KMS-11 (cell line): ENCODE measurements around the gene SOX18.

ENCODE experiments used
- H2AFZ ChIP-seq: fragments of 200-600 bp; sonication (generic); 2 replicates; pipeline ENCODE4 v1.6.1; 2016; ENCODE audit warnings: antibody characterized with exemption, mixed run types, low read depth
- H3K27ac ChIP-seq: fragments of 200-600 bp; sonication (generic); 2 replicates; pipeline ENCODE4 v1.6.1; 2016; ENCODE audit warnings: mild to moderate bottlenecking, mixed run types
- H3K27me3 ChIP-seq: fragments of 200-600 bp; sonication (generic); 2 replicates; pipeline ENCODE4 v1.6.1; 2017; ENCODE audit warnings: mild to moderate bottlenecking, low read depth, mixed run types, moderate library complexity; ENCODE audit not compliant: insufficient read depth
- H3K36me3 ChIP-seq: fragments of 200-600 bp; sonication (generic); 2 replicates; pipeline ENCODE4 v1.6.1; 2017; ENCODE audit warnings: mild to moderate bottlenecking, mixed run types; ENCODE audit not compliant: insufficient read depth
- H3K4me1 ChIP-seq: fragments of 200-600 bp; sonication (generic); 2 replicates; pipeline ENCODE4 v1.6.1; 2016; ENCODE audit warnings: mild to moderate bottlenecking, low read depth, mixed run types; ENCODE audit not compliant: poor library complexity, severe bottlenecking
- H3K4me2 ChIP-seq: fragments of 200-600 bp; sonication (generic); 2 replicates; pipeline ENCODE4 v1.7.0; 2016; ENCODE audit warnings: mild to moderate bottlenecking, mixed run types
- H3K4me3 ChIP-seq: fragments of 200-600 bp; sonication (generic); IDR thresholded peaks from 2 replicates; pipeline ENCODE4 v1.6.1; 2017; ENCODE audit warnings: low read depth, low read length, mixed read lengths; ENCODE audit not compliant: insufficient read depth
- H3K79me2 ChIP-seq: fragments of 200-600 bp; sonication (generic); 2 replicates; pipeline ENCODE4 v1.6.1; 2016; ENCODE audit warnings: low read depth, mixed run types; ENCODE audit not compliant: insufficient read depth
- H3K9ac ChIP-seq: fragments of 200-600 bp; sonication (generic); 2 replicates; pipeline ENCODE4 v1.6.1; 2016; ENCODE audit warnings: mild to moderate bottlenecking, mixed run types
- H4K20me1 ChIP-seq: fragments of 200-600 bp; sonication (generic); 2 replicates; pipeline ENCODE4 v1.6.1; 2016; ENCODE audit warnings: mild to moderate bottlenecking, mixed run types; ENCODE audit not compliant: insufficient read depth
- TF ChIP-seq, protein P1 (sequence below): fragments of 200-600 bp; sonication (generic); conservative IDR thresholded peaks from 2 replicates; pipeline ENCODE4 v1.6.1; 2017; ENCODE audit warnings: low read depth, mild to moderate bottlenecking, antibody characterized with exemption, low read length, moderate library complexity, mixed read lengths

The SOX18 gene

DNA sequence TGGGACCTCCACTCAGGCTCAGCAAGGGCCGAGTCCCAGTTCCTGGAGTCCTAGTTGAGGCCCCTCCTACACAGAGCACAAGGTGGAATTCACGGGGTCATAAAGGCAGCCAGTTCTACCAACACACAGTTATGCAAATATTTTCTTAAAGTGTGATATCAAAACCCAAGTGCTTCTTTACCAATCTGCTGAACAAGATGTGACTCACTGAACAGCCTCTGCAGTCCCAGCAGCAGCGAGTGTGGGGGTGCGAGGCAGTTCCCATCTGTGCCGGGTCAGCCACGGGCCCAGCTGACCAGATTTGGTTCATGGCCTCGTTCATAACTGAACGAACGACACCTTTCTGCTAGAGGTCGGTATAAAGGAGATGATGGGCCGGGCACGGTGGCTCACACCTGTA lies 9.1 kb upstream of the SOX18 start:
- H4K20me1 ChIP-seq, result no peaks in the 10 kb centered on the region
- H3K27me3 ChIP-seq, result peaks cover 18% of the 10 kb centered on the region; the same call in 1 of the 2 replicates
- no peak overlapping the region for H3K4me3 ChIP-seq
- H3K79me2 ChIP-seq, result 0 out of 2 replicates have a peak, but pooled peaks cover 4% of the 10 kb centered on the region
- no peaks in the 10 kb centered on the region for H3K36me3 ChIP-seq
- TF ChIP-seq, protein P1, sequence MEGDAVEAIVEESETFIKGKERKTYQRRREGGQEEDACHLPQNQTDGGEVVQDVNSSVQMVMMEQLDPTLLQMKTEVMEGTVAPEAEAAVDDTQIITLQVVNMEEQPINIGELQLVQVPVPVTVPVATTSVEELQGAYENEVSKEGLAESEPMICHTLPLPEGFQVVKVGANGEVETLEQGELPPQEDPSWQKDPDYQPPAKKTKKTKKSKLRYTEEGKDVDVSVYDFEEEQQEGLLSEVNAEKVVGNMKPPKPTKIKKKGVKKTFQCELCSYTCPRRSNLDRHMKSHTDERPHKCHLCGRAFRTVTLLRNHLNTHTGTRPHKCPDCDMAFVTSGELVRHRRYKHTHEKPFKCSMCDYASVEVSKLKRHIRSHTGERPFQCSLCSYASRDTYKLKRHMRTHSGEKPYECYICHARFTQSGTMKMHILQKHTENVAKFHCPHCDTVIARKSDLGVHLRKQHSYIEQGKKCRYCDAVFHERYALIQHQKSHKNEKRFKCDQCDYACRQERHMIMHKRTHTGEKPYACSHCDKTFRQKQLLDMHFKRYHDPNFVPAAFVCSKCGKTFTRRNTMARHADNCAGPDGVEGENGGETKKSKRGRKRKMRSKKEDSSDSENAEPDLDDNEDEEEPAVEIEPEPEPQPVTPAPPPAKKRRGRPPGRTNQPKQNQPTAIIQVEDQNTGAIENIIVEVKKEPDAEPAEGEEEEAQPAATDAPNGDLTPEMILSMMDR, result no peak
- no peak overlapping the region for H2AFZ ChIP-seq
- no peak overlapping the region for H3K4me2 ChIP-seq
- H3K27ac ChIP-seq, result no peak overlapping the region
- H3K9ac ChIP-seq, result no peak overlapping the region
- peaks cover 41% of the 10 kb centered on the region for H3K4me1 ChIP-seq

DNA sequence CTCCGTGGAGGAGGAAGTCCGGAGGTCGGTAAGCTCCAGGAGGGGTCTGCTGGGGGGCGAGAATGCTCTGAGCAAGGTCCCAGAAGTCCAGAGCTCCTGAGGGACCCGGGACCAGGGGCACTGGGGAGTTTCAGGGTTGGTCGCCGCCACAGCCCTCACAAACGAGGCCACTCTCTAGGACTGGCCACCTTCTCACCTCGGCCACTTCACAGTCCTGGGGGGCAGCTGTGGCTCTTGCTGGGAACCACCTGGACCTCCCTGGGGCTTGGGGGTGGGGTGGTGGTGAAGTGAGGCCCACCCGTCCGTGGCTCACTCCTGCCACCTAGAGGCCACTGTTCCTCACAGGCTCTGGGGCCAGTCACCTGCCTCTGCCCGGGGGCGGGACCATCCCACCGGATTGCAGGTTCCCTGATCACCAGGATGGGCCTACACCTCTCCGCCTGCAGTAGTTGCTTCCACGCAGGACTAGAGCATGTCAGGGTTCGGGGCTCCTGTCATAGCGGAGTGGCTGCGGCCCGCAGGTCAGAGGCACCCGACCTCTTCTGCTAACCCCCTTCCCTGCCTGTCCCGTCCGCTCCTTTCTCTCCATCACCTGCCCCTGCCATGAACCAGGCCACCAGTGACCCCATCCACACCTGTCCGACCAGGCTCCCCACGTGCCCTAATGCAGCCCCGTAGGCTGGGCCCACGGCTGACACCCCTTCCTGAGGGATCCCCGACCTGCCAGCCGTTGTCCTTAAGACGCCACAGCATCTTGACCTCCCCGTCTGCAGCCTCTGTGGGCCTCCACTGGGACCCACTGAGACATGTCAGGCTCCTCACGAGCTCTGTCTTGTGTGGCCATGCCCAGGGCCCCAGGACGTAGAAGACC lies 8.4 kb upstream of the SOX18 start:
- peaks cover 41% of the 10 kb centered on the region for H3K4me1 ChIP-seq
- H3K4me2 ChIP-seq, result peak overlapping the region; percentile 9; the same call in 1 of the 2 replicates
- H3K79me2 ChIP-seq, result no peaks in the 10 kb centered on the region
- no peak overlapping the region for H3K9ac ChIP-seq
- H3K27me3 ChIP-seq, result peaks cover 23% of the 10 kb centered on the region; the same call in 1 of the 2 replicates
- no peak overlapping the region for H3K27ac ChIP-seq
- peak overlapping the region; percentile 51 for H2AFZ ChIP-seq
- TF ChIP-seq, protein P1, result peak; percentile 76
- no peaks in the 10 kb centered on the region for H4K20me1 ChIP-seq
- H3K4me3 ChIP-seq, result no peak overlapping the region
- H3K36me3 ChIP-seq, result no peaks in the 10 kb centered on the region

DNA sequence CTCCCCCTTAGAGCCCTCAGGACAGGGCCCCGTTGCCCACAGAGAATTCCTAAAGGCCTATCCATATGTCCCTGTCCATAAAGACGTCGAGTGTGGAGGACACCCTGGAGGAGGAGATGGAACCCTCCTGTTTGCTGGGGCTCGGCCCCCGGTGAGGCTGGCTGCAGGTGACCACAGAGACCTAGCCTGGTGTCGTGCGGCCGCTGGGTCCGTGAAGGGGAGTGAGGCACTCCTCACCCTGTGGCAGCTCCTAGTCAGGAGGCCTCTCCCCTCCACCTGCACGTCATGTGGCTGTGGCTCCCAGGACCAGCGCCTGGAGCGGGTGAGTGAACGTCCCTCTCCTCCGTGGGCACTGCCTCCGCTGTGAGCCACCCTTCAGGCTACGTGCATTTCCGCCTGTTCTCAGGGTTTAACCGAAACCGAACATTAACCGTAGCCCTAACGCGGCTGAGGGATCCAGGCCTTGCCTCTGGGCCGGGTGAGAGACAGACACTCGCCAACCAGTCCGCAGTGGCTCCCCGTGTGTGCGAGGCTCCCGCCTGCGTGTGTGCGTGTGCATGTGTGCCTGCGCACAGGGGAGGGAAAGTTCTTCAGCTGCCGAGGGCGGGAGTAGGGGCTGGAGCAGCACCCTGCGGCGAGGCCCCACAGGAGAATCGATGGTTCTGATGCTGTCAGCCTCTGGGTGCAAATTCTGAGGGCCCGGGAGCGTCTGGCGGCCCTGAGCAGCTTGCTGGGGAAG lies 7.6 kb upstream of the SOX18 start:
- no peak overlapping the region for H3K27ac ChIP-seq
- no peak overlapping the region for H3K9ac ChIP-seq
- H3K4me2 ChIP-seq, result peak overlapping the region; percentile 9; the same call in 1 of the 2 replicates
- peaks cover 34% of the 10 kb centered on the region for H3K4me1 ChIP-seq
- peak overlapping the region; percentile 51 for H2AFZ ChIP-seq
- H3K27me3 ChIP-seq, result peaks cover 30% of the 10 kb centered on the region; the same call in 1 of the 2 replicates
- no peaks in the 10 kb centered on the region for H3K79me2 ChIP-seq
- H4K20me1 ChIP-seq, result no peaks in the 10 kb centered on the region
- no peak overlapping the region for H3K4me3 ChIP-seq
- no peaks in the 10 kb centered on the region for H3K36me3 ChIP-seq
- TF ChIP-seq, protein P1, result no peak

DNA sequence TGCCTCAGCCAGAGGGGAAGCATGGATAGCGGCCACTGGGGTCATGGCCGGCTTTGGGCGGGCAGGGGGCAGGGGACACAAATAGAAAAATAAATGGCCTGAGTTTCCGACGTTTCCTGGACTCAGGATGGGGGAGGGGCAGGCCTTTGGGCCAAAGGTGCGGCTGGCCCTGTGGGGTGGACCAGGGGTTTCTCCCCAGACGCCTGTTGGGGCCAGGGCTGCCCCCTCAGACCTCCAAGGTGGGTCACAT lies 7.1 kb upstream of the SOX18 start:
- Histone ChIP-seq H3K4me1 (peaks cover 34% of the 10 kb centered on the region), H3K4me3 (no peak overlapping the region), H3K79me2 (no peaks in the 10 kb centered on the region), H4K20me1 (no peaks in the 10 kb centered on the region), H3K36me3 (no peaks in the 10 kb centered on the region), H3K27ac (no peak overlapping the region), H3K4me2 (no peak overlapping the region), H3K9ac (no peak overlapping the region), H2AFZ (no peak overlapping the region), H3K27me3 (peaks cover 34% of the 10 kb centered on the region)
- TF ChIP-seq, protein P1, result no peak
